ENCODE results near the gene WDR81. TPM values are rescaled to one million over a fixed set of nuclear protein-coding genes. Genes with fewer than 3 reads are reported as not detected.

WDR81 gene
- total and polyA plus RNA-seq, 2 donors (not counting 3 experiments of a cell fraction or from before 2014, with no cell fraction given): 10.4 to 17.3 TPM

- Histone ChIP-seq H2AFZ (ENCODE audit: low read depth, low read length) (no peak overlapping the region), H3K9me1 (replicated peaks; ENCODE audit: control insufficient read depth, extremely low read depth, insufficient read depth, low read length) (no peaks in the 10 kb centered on the region), H3K4me2 (ENCODE audit: insufficient read depth, low read length) (no peak overlapping the region), H3K79me2 (ENCODE audit: control insufficient read depth, insufficient read depth, low read length) (no peaks in the 10 kb centered on the region), H3K9me3 (replicated peaks; ENCODE audit: control insufficient read depth, insufficient read depth, low read length) (no peaks in the 10 kb centered on the region), H3K9ac (replicated peaks; ENCODE audit: extremely low read depth, insufficient read depth, low read length) (no peak overlapping the region), H3K27me3 (ENCODE audit: control insufficient read depth in 2 of 2, insufficient read depth in 2 of 2, low read length in 2 of 2) (no peaks in the 10 kb centered on the region), H3K36me3 (ENCODE audit: control insufficient read depth in 2 of 2, extremely low read depth in 1 of 2, insufficient read depth in 2 of 2, low read length in 2 of 2) (no peaks in the 10 kb centered on the region), H3K27ac (ENCODE audit: insufficient read depth, low read depth, low read length) (no peak overlapping the region), H4K20me1 (replicated peaks; ENCODE audit: control insufficient read depth, extremely low read depth, insufficient read depth, low read length) (no peaks in the 10 kb centered on the region), H3K4me1 (ENCODE audit: control insufficient read depth, extremely low read depth, insufficient read depth, low read length) (peaks cover under 1% of the 10 kb centered on the region), H3K4me3 (replicated peaks in 1 of 3; ENCODE audit: insufficient read depth in 1 of 3, low read depth in 1 of 3, low read length in 3 of 3) (no peak overlapping the region)
- POLR2A ChIA-PET: interaction anchor here (1.9 kb wide), 1 partner anchor 58 kb away, joined by 6 read pairs; no protein-coding TSS in a partner anchor
- CTCF ChIA-PET: interaction anchor here (1.4 to 2.1 kb wide), 3 partner anchors 9 to 53 kb away, joined by 4 to 10 read pairs (median 5); no protein-coding TSS in a partner anchor
- no TSS peak for BruUV-seq (replicated peaks)
- TF ChIP-seq JUN (IDR thresholded peaks at IDR 0.05; ENCODE audit: borderline replicate concordance, insufficient read depth, insufficient read length, low read depth) (no peak), FOS (IDR thresholded peaks at IDR 0.05; ENCODE audit: borderline replicate concordance, insufficient read depth, low read length) (no peak)
- no peak for FAIRE-seq
- intact Hi-C loops (cut with micrococcal nuclease) (no loop called here), dilution Hi-C loops (cut with MboI; ENCODE audit: extremely low pct_ligation_motif_present, low sequenced_read_pairs) (no loop called here)
- no peak for DNase-seq (ENCODE audit: low read depth, low spot score)
These were observed 50.1 kb downstream of the WDR81 start for GRCh38 chr17:1774390-1775176.

DNA sequence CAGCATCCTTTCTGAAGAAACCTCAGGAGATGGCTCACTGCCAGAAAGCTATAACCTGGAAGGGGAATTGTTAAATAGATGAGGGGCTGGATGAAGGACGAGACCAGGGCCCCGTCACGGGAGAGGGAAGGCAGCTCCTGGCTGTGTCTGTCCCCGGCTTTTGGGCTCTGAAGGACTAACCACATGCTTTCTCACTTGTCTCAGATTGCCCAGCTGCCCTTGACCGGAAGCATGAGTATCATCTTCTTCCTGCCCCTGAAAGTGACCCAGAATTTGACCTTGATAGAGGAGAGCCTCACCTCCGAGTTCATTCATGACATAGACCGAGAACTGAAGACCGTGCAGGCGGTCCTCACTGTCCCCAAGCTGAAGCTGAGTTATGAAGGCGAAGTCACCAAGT is 51.8 kb downstream of the WDR81 start:
- Histone ChIP-seq H3K36me3 (ENCODE audit: control insufficient read depth in 2 of 2, extremely low read depth in 1 of 2, insufficient read depth in 2 of 2, low read length in 2 of 2) (no peaks in the 10 kb centered on the region), H3K27ac (ENCODE audit: insufficient read depth, low read depth, low read length) (no peak overlapping the region), H3K4me1 (ENCODE audit: control insufficient read depth, extremely low read depth, insufficient read depth, low read length) (peaks cover 8% of the 10 kb centered on the region), H3K27me3 (ENCODE audit: control insufficient read depth in 2 of 2, insufficient read depth in 2 of 2, low read length in 2 of 2) (no peaks in the 10 kb centered on the region), H4K20me1 (replicated peaks; ENCODE audit: control insufficient read depth, extremely low read depth, insufficient read depth, low read length) (no peaks in the 10 kb centered on the region), H3K9me3 (replicated peaks; ENCODE audit: control insufficient read depth, insufficient read depth, low read length) (no peaks in the 10 kb centered on the region), H3K9ac (replicated peaks; ENCODE audit: extremely low read depth, insufficient read depth, low read length) (no peak overlapping the region), H3K9me1 (replicated peaks; ENCODE audit: control insufficient read depth, extremely low read depth, insufficient read depth, low read length) (no peaks in the 10 kb centered on the region), H2AFZ (ENCODE audit: low read depth, low read length) (no peak overlapping the region), H3K79me2 (ENCODE audit: control insufficient read depth, insufficient read depth, low read length) (no peaks in the 10 kb centered on the region), H3K4me3 (replicated peaks in 1 of 3; ENCODE audit: insufficient read depth in 1 of 3, low read depth in 1 of 3, low read length in 3 of 3) (no peak overlapping the region), H3K4me2 (ENCODE audit: insufficient read depth, low read length) (no peak overlapping the region)
- no TSS peak for BruUV-seq (replicated peaks)
- dilution Hi-C loops (cut with MboI; ENCODE audit: extremely low pct_ligation_motif_present, low sequenced_read_pairs) (no loop called here), intact Hi-C loops (cut with micrococcal nuclease) (no loop called here)
- POLR2A ChIA-PET: no interaction called here
- TF ChIP-seq MAX (IDR thresholded peaks at IDR 0.05; ENCODE audit: insufficient read depth, insufficient read length) (no peak), EZH2 (IDR thresholded peaks at IDR 0.05; ENCODE audit: borderline replicate concordance, low read depth, low read length, severe bottlenecking) (no peak), MYC (IDR thresholded peaks at IDR 0.05; ENCODE audit: low read depth, low read length) (no peak), POLR2A (IDR thresholded peaks at IDR 0.05; ENCODE audit: low read depth, low read length) (no peak), GATA2 (IDR thresholded peaks at IDR 0.05; ENCODE audit: insufficient read depth, insufficient read length, low read depth, low read length) (no peak), POLR2AphosphoS5 (IDR thresholded peaks at IDR 0.05; ENCODE audit: insufficient read depth, low read depth, low read length) (no peak), FOS (IDR thresholded peaks at IDR 0.05; ENCODE audit: borderline replicate concordance, insufficient read depth, low read length) (no peak), JUN (IDR thresholded peaks at IDR 0.05; ENCODE audit: borderline replicate concordance, insufficient read depth, insufficient read length, low read depth) (no peak)
- TF ChIP-seq, protein P1, sequence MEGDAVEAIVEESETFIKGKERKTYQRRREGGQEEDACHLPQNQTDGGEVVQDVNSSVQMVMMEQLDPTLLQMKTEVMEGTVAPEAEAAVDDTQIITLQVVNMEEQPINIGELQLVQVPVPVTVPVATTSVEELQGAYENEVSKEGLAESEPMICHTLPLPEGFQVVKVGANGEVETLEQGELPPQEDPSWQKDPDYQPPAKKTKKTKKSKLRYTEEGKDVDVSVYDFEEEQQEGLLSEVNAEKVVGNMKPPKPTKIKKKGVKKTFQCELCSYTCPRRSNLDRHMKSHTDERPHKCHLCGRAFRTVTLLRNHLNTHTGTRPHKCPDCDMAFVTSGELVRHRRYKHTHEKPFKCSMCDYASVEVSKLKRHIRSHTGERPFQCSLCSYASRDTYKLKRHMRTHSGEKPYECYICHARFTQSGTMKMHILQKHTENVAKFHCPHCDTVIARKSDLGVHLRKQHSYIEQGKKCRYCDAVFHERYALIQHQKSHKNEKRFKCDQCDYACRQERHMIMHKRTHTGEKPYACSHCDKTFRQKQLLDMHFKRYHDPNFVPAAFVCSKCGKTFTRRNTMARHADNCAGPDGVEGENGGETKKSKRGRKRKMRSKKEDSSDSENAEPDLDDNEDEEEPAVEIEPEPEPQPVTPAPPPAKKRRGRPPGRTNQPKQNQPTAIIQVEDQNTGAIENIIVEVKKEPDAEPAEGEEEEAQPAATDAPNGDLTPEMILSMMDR (IDR thresholded peaks at IDR 0.05; ENCODE audit: extremely low read depth in 1 of 2, insufficient read depth in 1 of 2, low read depth in 1 of 2, low read length in 2 of 2): no peak
- CTCF ChIA-PET: interaction anchor here (1.5 kb wide), 1 partner anchor 92 kb away, joined by 3 read pairs; the partner anchor contains the start of gene PRPF8
- FAIRE-seq: no peak
- no peak for DNase-seq (ENCODE audit: low read depth, low spot score)

Data from endothelial cell of umbilical vein (primary cell).